Activated T-cell treated with anti-CD3 and anti-CD28 coated beads for 24 hours (primary cell): ENCODE data around the gene WTIP.
"Not testable (repeated sequence)": the region's sequence is repeated elsewhere in the genome, so short reads cannot be mapped to it uniquely, and the experiment has no call there.

Experiments used
- DNase-seq: peaks from one replicate; pipeline ENCODE4 v3.0.0-alpha.2; 2020; ENCODE audit warnings: low read depth

WTIP gene

GRCh38 chr19:34480971-34481841 is at the start of gene WTIP:
Gene WTIP (plus strand): TSS chr19:34481758. CDS start chr19:34481975, 217 bp downstream.
- no peak for DNase-seq

GRCh38 chr19:34432797-34433196 is 48.8 kb upstream of the WTIP start:
- no peak for DNase-seq

GRCh38 chr19:34436716-34437115 is 44.8 kb upstream of the WTIP start:
- DNase-seq, result no peak

- no peak for DNase-seq
These were observed 33.4 kb upstream of the WTIP start for GRCh38 chr19:34448191-34448590.

GRCh38 chr19:34452723-34453122 is 28.8 kb upstream of the WTIP start:
- no peak for DNase-seq

- no peak for DNase-seq
These were observed 27.5 kb upstream of the WTIP start for GRCh38 chr19:34454091-34454490.

GRCh38 chr19:34454685-34455084 is 26.9 kb upstream of the WTIP start:
- DNase-seq, result no peak

GRCh38 chr19:34455783-34456480 is 25.6 kb upstream of the WTIP start:
- DNase-seq, result not testable (repeated sequence)

- no peak for DNase-seq
These were observed 24.1 kb upstream of the WTIP start for GRCh38 chr19:34457446-34457845.

GRCh38 chr19:34458677-34459076 is 22.9 kb upstream of the WTIP start:
- DNase-seq, result no peak

GRCh38 chr19:34459614-34460013 is 21.9 kb upstream of the WTIP start:
- DNase-seq, result no peak

GRCh38 chr19:34461375-34462100 is 20.0 kb upstream of the WTIP start:
- no peak for DNase-seq

- DNase-seq, result not testable (repeated sequence)
These were observed 16.8 kb upstream of the WTIP start for GRCh38 chr19:34464785-34465184.

- no peak for DNase-seq
These were observed 13.1 kb upstream of the WTIP start for GRCh38 chr19:34468409-34468808.

- DNase-seq, result not testable (repeated sequence)
These were observed 12.5 kb upstream of the WTIP start for GRCh38 chr19:34469026-34469425.

- DNase-seq, result no peak
These were observed 9.5 kb upstream of the WTIP start for GRCh38 chr19:34471906-34472700.

GRCh38 chr19:34474233-34474989 is 7.1 kb upstream of the WTIP start:
- no peak for DNase-seq

GRCh38 chr19:34475026-34475974 is 6.3 kb upstream of the WTIP start:
- DNase-seq, result peak; percentile 14

- DNase-seq, result no peak
These were observed 5.5 kb upstream of the WTIP start for GRCh38 chr19:34475975-34476594.
